ENCODE results near the gene L3MBTL4.

DNA sequence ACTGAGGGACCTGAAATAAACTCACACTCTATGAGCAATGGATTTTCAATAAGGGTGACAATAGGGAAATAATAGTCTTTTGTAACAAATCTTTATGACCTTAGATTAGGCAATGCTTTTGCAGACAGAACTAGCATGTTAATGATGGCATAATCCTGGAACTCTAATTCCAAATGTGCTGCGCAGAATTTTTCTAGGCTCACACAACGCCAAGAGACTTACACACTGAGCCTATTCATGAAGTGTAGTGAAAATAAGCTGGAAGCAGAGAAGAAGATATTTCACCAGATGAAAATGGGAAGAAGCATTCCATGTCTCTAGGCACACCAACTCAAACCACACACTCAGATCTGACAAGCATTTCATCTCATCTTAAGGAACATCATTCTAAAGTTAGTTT lies 178.5 kb downstream of the L3MBTL4 start:
- TF ChIP-seq, protein P1, sequence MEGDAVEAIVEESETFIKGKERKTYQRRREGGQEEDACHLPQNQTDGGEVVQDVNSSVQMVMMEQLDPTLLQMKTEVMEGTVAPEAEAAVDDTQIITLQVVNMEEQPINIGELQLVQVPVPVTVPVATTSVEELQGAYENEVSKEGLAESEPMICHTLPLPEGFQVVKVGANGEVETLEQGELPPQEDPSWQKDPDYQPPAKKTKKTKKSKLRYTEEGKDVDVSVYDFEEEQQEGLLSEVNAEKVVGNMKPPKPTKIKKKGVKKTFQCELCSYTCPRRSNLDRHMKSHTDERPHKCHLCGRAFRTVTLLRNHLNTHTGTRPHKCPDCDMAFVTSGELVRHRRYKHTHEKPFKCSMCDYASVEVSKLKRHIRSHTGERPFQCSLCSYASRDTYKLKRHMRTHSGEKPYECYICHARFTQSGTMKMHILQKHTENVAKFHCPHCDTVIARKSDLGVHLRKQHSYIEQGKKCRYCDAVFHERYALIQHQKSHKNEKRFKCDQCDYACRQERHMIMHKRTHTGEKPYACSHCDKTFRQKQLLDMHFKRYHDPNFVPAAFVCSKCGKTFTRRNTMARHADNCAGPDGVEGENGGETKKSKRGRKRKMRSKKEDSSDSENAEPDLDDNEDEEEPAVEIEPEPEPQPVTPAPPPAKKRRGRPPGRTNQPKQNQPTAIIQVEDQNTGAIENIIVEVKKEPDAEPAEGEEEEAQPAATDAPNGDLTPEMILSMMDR (IDR thresholded peaks at IDR 0.05): no peak
- no peak for TF ChIP-seq POLR2A (IDR thresholded peaks at IDR 0.05)

Measured in body of pancreas (tissue), 4 donors.